GM12878 (cell line): ENCODE measurements around the gene GPR39.

ENCODE experiments used
- BACH1 ChIP-seq: fragments of 450-650 bp; IDR thresholded peaks from 2 replicates; pipeline ENCODE4 v1.6.1; 2017; ENCODE audit warnings: mild to moderate bottlenecking, borderline replicate concordance
- BHLHE40 ChIP-seq, 2 experiments: fragments of 450-650 bp in 1 of 2; IDR thresholded peaks; 2 replicates each; pipeline ENCODE4 v1.6.1; 2011 to 2017; ENCODE audit warnings: low read depth in 2 of 2, borderline replicate concordance in 1 of 2, improper control_type of control experiment in 1 of 2, low read length in 1 of 2, mild to moderate bottlenecking in 1 of 2
- CEBPB ChIP-seq, 2 experiments: fragments of 150-350 bp in 1 of 2; IDR thresholded peaks; 2 replicates each; pipeline ENCODE4 v1.6.1; 2012 to 2014; ENCODE audit warnings: low read depth in 2 of 2, low read length in 2 of 2, borderline replicate concordance in 1 of 2, inconsistent platforms in 1 of 2
- FOXK2 ChIP-seq: fragments of 450-650 bp; IDR thresholded peaks from 2 replicates; pipeline ENCODE4 v1.6.1; 2017; ENCODE audit warnings: mild to moderate bottlenecking, moderate library complexity
- GABPA ChIP-seq: IDR thresholded peaks from 2 replicates; pipeline ENCODE4 v1.6.1; 2014; ENCODE audit warnings: antibody characterized with exemption, low read depth, mild to moderate bottlenecking, inconsistent platforms
- PAX8 ChIP-seq: fragments of 450-650 bp; IDR thresholded peaks from 2 replicates; pipeline ENCODE4 v1.6.1; 2017; ENCODE audit warnings: mild to moderate bottlenecking, moderate library complexity
- TF ChIP-seq, protein P1 (sequence below), 3 experiments: IDR thresholded peaks in 2 of 3; conservative IDR thresholded peaks in 1 of 3; 2 replicates each; pipeline ENCODE4 v1.5.1; 2011; ENCODE audit warnings: low read depth in 3 of 3, low read length in 3 of 3, mild to moderate bottlenecking in 3 of 3, control low read depth in 2 of 3, moderate library complexity in 2 of 3, inconsistent platforms in 1 of 3, mixed read lengths in 1 of 3; ENCODE audit not compliant: control insufficient read depth in 2 of 3, insufficient read depth in 1 of 3; ENCODE audit errors: extremely low read depth in 1 of 3
- TF ChIP-seq, protein P2 (sequence below): IDR thresholded peaks from 2 replicates; pipeline ENCODE4 v1.6.1; 2012; ENCODE audit warnings: improper control_type of control experiment, low read depth, low read length; ENCODE audit not compliant: insufficient replicate concordance
- TF ChIP-seq, protein P3 (sequence below): IDR thresholded peaks from 2 replicates; pipeline ENCODE4 v1.6.1; 2011; ENCODE audit warnings: borderline replicate concordance, low read depth, mild to moderate bottlenecking, moderate library complexity, mixed read lengths, low read length; ENCODE audit not compliant: insufficient read depth; ENCODE audit errors: extremely low read length
- TF ChIP-seq, protein P4 (sequence below): IDR thresholded peaks from 2 replicates; pipeline ENCODE4 v1.6.1; 2012; ENCODE audit warnings: mild to moderate bottlenecking, low read depth, low read length

DNA sequence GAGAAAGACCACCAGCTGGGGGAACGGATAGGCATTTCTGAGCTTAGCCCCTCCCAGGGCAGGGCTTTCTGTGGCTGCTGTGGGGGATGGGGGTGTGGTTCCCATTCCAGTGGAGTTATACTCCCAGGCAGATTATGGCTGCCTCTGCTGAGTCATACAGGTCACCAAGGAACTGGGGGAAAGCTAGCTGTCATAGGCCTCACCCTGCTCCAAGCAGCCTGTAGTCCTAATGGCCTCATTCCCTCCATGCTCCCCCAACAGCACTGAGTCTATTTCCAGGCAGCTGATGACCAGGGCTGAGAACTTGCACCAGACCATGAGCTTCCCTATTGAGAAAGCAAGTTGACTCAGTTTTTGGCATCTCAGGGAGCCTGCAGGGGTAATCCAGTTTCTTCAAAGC, 87.1 kb downstream of the GPR39 start:
- TF ChIP-seq, protein P1, sequence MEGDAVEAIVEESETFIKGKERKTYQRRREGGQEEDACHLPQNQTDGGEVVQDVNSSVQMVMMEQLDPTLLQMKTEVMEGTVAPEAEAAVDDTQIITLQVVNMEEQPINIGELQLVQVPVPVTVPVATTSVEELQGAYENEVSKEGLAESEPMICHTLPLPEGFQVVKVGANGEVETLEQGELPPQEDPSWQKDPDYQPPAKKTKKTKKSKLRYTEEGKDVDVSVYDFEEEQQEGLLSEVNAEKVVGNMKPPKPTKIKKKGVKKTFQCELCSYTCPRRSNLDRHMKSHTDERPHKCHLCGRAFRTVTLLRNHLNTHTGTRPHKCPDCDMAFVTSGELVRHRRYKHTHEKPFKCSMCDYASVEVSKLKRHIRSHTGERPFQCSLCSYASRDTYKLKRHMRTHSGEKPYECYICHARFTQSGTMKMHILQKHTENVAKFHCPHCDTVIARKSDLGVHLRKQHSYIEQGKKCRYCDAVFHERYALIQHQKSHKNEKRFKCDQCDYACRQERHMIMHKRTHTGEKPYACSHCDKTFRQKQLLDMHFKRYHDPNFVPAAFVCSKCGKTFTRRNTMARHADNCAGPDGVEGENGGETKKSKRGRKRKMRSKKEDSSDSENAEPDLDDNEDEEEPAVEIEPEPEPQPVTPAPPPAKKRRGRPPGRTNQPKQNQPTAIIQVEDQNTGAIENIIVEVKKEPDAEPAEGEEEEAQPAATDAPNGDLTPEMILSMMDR (IDR thresholded peaks at IDR 0.05 in 2 of 3, conservative IDR thresholded peaks at IDR 0.05 in 1 of 3; ENCODE audit: control insufficient read depth in 2 of 3, extremely low read depth in 1 of 3, insufficient read depth in 1 of 3, low read depth in 3 of 3, low read length in 3 of 3) = no peak
- no peak for TF ChIP-seq PAX8
- no peak for TF ChIP-seq BACH1
- TF ChIP-seq, protein P2, sequence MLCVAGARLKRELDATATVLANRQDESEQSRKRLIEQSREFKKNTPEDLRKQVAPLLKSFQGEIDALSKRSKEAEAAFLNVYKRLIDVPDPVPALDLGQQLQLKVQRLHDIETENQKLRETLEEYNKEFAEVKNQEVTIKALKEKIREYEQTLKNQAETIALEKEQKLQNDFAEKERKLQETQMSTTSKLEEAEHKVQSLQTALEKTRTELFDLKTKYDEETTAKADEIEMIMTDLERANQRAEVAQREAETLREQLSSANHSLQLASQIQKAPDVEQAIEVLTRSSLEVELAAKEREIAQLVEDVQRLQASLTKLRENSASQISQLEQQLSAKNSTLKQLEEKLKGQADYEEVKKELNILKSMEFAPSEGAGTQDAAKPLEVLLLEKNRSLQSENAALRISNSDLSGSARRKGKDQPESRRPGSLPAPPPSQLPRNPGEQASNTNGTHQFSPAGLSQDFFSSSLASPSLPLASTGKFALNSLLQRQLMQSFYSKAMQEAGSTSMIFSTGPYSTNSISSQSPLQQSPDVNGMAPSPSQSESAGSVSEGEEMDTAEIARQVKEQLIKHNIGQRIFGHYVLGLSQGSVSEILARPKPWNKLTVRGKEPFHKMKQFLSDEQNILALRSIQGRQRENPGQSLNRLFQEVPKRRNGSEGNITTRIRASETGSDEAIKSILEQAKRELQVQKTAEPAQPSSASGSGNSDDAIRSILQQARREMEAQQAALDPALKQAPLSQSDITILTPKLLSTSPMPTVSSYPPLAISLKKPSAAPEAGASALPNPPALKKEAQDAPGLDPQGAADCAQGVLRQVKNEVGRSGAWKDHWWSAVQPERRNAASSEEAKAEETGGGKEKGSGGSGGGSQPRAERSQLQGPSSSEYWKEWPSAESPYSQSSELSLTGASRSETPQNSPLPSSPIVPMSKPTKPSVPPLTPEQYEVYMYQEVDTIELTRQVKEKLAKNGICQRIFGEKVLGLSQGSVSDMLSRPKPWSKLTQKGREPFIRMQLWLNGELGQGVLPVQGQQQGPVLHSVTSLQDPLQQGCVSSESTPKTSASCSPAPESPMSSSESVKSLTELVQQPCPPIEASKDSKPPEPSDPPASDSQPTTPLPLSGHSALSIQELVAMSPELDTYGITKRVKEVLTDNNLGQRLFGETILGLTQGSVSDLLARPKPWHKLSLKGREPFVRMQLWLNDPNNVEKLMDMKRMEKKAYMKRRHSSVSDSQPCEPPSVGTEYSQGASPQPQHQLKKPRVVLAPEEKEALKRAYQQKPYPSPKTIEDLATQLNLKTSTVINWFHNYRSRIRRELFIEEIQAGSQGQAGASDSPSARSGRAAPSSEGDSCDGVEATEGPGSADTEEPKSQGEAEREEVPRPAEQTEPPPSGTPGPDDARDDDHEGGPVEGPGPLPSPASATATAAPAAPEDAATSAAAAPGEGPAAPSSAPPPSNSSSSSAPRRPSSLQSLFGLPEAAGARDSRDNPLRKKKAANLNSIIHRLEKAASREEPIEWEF = no peak
- no peak for TF ChIP-seq FOXK2
- no peak for TF ChIP-seq BHLHE40 (IDR thresholded peaks at IDR 0.05; ENCODE audit: borderline replicate concordance in 1 of 2, low read depth in 2 of 2, low read length in 1 of 2)
- TF ChIP-seq, protein P3, sequence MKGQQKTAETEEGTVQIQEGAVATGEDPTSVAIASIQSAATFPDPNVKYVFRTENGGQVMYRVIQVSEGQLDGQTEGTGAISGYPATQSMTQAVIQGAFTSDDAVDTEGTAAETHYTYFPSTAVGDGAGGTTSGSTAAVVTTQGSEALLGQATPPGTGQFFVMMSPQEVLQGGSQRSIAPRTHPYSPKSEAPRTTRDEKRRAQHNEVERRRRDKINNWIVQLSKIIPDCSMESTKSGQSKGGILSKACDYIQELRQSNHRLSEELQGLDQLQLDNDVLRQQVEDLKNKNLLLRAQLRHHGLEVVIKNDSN = no peak
- TF ChIP-seq CEBPB (IDR thresholded peaks at IDR 0.05; ENCODE audit: borderline replicate concordance in 1 of 2, low read depth in 2 of 2, low read length in 2 of 2) = no peak
- no peak for TF ChIP-seq GABPA
- TF ChIP-seq, protein P4, sequence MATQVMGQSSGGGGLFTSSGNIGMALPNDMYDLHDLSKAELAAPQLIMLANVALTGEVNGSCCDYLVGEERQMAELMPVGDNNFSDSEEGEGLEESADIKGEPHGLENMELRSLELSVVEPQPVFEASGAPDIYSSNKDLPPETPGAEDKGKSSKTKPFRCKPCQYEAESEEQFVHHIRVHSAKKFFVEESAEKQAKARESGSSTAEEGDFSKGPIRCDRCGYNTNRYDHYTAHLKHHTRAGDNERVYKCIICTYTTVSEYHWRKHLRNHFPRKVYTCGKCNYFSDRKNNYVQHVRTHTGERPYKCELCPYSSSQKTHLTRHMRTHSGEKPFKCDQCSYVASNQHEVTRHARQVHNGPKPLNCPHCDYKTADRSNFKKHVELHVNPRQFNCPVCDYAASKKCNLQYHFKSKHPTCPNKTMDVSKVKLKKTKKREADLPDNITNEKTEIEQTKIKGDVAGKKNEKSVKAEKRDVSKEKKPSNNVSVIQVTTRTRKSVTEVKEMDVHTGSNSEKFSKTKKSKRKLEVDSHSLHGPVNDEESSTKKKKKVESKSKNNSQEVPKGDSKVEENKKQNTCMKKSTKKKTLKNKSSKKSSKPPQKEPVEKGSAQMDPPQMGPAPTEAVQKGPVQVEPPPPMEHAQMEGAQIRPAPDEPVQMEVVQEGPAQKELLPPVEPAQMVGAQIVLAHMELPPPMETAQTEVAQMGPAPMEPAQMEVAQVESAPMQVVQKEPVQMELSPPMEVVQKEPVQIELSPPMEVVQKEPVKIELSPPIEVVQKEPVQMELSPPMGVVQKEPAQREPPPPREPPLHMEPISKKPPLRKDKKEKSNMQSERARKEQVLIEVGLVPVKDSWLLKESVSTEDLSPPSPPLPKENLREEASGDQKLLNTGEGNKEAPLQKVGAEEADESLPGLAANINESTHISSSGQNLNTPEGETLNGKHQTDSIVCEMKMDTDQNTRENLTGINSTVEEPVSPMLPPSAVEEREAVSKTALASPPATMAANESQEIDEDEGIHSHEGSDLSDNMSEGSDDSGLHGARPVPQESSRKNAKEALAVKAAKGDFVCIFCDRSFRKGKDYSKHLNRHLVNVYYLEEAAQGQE = no peak
